ENCODE measurements around the gene SELENOP. TPM values are rescaled to one million over a fixed set of nuclear protein-coding genes. Genes with fewer than 3 reads are reported as not detected.

Gene SELENOP
- total and polyA plus RNA-seq, 2 of the 13 experiments (the other 11 are each of a cell fraction or from before 2014, with no cell fraction given) = 1,895 to 2,083 TPM

- no peak for TF ChIP-seq ZSCAN12 (CRISPR knock-in tag; IDR thresholded peaks at IDR 0.05)
- TF ChIP-seq ATM (IDR thresholded peaks at IDR 0.05; ENCODE audit: borderline replicate concordance) = no peak
- TF ChIP-seq TOPORS (CRISPR knock-in tag; IDR thresholded peaks at IDR 0.05) = no peak
- TF ChIP-seq, protein P1, sequence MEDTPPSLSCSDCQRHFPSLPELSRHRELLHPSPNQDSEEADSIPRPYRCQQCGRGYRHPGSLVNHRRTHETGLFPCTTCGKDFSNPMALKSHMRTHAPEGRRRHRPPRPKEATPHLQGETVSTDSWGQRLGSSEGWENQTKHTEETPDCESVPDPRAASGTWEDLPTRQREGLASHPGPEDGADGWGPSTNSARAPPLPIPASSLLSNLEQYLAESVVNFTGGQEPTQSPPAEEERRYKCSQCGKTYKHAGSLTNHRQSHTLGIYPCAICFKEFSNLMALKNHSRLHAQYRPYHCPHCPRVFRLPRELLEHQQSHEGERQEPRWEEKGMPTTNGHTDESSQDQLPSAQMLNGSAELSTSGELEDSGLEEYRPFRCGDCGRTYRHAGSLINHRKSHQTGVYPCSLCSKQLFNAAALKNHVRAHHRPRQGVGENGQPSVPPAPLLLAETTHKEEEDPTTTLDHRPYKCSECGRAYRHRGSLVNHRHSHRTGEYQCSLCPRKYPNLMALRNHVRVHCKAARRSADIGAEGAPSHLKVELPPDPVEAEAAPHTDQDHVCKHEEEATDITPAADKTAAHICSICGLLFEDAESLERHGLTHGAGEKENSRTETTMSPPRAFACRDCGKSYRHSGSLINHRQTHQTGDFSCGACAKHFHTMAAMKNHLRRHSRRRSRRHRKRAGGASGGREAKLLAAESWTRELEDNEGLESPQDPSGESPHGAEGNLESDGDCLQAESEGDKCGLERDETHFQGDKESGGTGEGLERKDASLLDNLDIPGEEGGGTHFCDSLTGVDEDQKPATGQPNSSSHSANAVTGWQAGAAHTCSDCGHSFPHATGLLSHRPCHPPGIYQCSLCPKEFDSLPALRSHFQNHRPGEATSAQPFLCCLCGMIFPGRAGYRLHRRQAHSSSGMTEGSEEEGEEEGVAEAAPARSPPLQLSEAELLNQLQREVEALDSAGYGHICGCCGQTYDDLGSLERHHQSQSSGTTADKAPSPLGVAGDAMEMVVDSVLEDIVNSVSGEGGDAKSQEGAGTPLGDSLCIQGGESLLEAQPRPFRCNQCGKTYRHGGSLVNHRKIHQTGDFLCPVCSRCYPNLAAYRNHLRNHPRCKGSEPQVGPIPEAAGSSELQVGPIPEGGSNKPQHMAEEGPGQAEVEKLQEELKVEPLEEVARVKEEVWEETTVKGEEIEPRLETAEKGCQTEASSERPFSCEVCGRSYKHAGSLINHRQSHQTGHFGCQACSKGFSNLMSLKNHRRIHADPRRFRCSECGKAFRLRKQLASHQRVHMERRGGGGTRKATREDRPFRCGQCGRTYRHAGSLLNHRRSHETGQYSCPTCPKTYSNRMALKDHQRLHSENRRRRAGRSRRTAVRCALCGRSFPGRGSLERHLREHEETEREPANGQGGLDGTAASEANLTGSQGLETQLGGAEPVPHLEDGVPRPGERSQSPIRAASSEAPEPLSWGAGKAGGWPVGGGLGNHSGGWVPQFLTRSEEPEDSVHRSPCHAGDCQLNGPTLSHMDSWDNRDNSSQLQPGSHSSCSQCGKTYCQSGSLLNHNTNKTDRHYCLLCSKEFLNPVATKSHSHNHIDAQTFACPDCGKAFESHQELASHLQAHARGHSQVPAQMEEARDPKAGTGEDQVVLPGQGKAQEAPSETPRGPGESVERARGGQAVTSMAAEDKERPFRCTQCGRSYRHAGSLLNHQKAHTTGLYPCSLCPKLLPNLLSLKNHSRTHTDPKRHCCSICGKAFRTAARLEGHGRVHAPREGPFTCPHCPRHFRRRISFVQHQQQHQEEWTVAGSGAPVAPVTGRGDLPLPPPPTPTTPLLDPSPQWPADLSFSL (CRISPR knock-in tag; IDR thresholded peaks at IDR 0.05) = no peak
- TF ChIP-seq GATA4 (IDR thresholded peaks at IDR 0.05; ENCODE audit: borderline replicate concordance, low read depth) = no peak
These were observed 3.8 kb downstream of the SELENOP start (continued) for GRCh38 chr5:42807722-42808447.
